ENCODE measurements around the gene DGLUCY. TPM values are rescaled to one million over a fixed set of nuclear protein-coding genes. Genes with fewer than 3 reads are reported as not detected.
"Not testable (repeated sequence)": the region's sequence is repeated elsewhere in the genome, so short reads cannot be mapped to it uniquely, and the experiment has no call there.

The DGLUCY gene
- total RNA-seq, 4 donors from 2014 or later = 58.0 to 125 (median 103) TPM

DNA sequence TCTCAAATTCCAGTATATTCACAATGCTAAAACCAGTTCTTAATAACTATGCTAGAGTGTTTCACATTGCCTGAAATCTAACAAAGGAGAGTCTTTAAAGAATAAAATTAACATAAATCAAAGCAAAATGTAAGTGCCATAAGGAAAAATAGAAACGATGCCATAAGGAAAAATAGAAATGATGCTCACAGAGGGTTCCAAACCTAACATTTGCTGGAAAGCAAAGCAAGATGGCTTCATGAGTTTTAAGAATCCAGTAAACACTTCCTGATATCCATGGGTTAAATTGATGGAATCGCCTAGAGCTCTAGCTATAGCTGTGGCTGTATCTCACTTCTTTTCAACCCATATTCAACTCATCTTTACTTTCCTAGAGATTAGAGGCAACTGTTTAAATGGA lies 66.7 kb downstream of the DGLUCY start:
- no peak for TF ChIP-seq CTCF (IDR thresholded peaks at IDR 0.05)
- TF ChIP-seq POLR2A (IDR thresholded peaks at IDR 0.05) = no peak
- DNase-seq = no peak
- Histone ChIP-seq H3K4me1 (no peaks in the 10 kb centered on the region), H3K4me3 (replicated peaks in 1 of 3) (no peak overlapping the region), H3K27ac (no peak overlapping the region), H3K36me3 (peaks cover 8 to 40% of the 10 kb centered on the region in 2 donors), H3K27me3 (no peaks in the 10 kb centered on the region), H3K9me3 (no peaks in the 10 kb centered on the region)
- WGBS, 2 donors = 93 to 94% methylated on average over 2 of the region's 2 CpGs
- intact Hi-C loops (cut with DNase I) = no loop called here

- DNase-seq; H3K4me3 ChIP-seq (replicated peaks in 1 of 3); H3K27me3 ChIP-seq; intact Hi-C loops (cut with DNase I); H3K27ac ChIP-seq; H3K4me1 ChIP-seq; H3K9me3 ChIP-seq: not testable (repeated sequence)
- H3K36me3 ChIP-seq = peaks cover 16 to 45% of the 10 kb centered on the region in 2 donors
- WGBS, 2 donors = 97 to 100% methylated on average over 3 of the region's 3 CpGs
Observed at GRCh38 chr14:91182753-91183152, 68.9 kb downstream of the DGLUCY start.

- TF ChIP-seq POLR2A (IDR thresholded peaks at IDR 0.05) = no peak
- intact Hi-C loops (cut with DNase I) = no loop called here
- H3K27me3 ChIP-seq = no peaks in the 10 kb centered on the region
- no peaks in the 10 kb centered on the region for H3K9me3 ChIP-seq
- H3K27ac ChIP-seq = no peak overlapping the region
- no peak overlapping the region for H3K4me3 ChIP-seq (replicated peaks in 1 of 3)
- H3K36me3 ChIP-seq = peaks cover 21 to 56% of the 10 kb centered on the region in 2 donors
- no peak for DNase-seq
- H3K4me1 ChIP-seq = no peaks in the 10 kb centered on the region
Observed at GRCh38 chr14:91184559-91184958, 70.7 kb downstream of the DGLUCY start.

GRCh38 chr14:91185721-91186120 lies 71.8 kb downstream of the DGLUCY start:
- 73 to 85% methylated on average over 1 of the region's 1 CpG for WGBS, 2 donors
- Histone ChIP-seq H3K4me3 (replicated peaks in 1 of 3) (no peak overlapping the region), H3K9me3 (no peaks in the 10 kb centered on the region), H3K4me1 (no peaks in the 10 kb centered on the region), H3K27ac (no peak overlapping the region), H3K27me3 (no peaks in the 10 kb centered on the region), H3K36me3 (peaks cover 21 to 58% of the 10 kb centered on the region in 2 donors)
- intact Hi-C loops (cut with DNase I) = no loop called here
- TF ChIP-seq POLR2A (IDR thresholded peaks at IDR 0.05) = no peak
- TF ChIP-seq CTCF (IDR thresholded peaks at IDR 0.05) = no peak
- no peak for DNase-seq

GRCh38 chr14:91186515-91187066 lies 72.7 kb downstream of the DGLUCY start:
- 94% methylated on average over 4 of the region's 4 CpGs for WGBS, 2 donors
- Histone ChIP-seq H3K4me3 (replicated peaks in 1 of 3) (no peak overlapping the region), H3K36me3 (peaks cover 21 to 55% of the 10 kb centered on the region in 2 donors), H3K27ac (no peak overlapping the region), H3K9me3 (no peaks in the 10 kb centered on the region), H3K27me3 (no peaks in the 10 kb centered on the region), H3K4me1 (no peaks in the 10 kb centered on the region)
- TF ChIP-seq POLR2A (IDR thresholded peaks at IDR 0.05) (no peak), CTCF (IDR thresholded peaks at IDR 0.05) (no peak)
- DNase-seq = no peak
- intact Hi-C loops (cut with DNase I) = no loop called here

- no peaks in the 10 kb centered on the region for H3K4me1 ChIP-seq
- no peak for DNase-seq
- 98% methylated on average over 12 to 13 of the region's 13 CpGs for WGBS, 2 donors
- no peaks in the 10 kb centered on the region for H3K9me3 ChIP-seq
- no peaks in the 10 kb centered on the region for H3K27me3 ChIP-seq
- intact Hi-C loops (cut with DNase I) = no loop called here
- H3K4me3 ChIP-seq (replicated peaks in 1 of 3) = no peak overlapping the region
- H3K36me3 ChIP-seq = peaks cover 21 to 54% of the 10 kb centered on the region in 2 donors
- H3K27ac ChIP-seq = no peak overlapping the region
- TF ChIP-seq CTCF (IDR thresholded peaks at IDR 0.05) = no peak
Observed at GRCh38 chr14:91187271-91187670, 73.4 kb downstream of the DGLUCY start.
